ENCODE results near the gene RPS27. TPM values are rescaled to one million over a fixed set of nuclear protein-coding genes. Genes with fewer than 3 reads are reported as not detected.

RPS27 gene
- total and polyA plus RNA-seq, 2 experiments from 2014 or later = 1,371 to 3,355 TPM

- TF ChIP-seq REST (IDR thresholded peaks at IDR 0.05; ENCODE audit: unreplicated experiment) = no peak
- TF ChIP-seq CTCF (conservative IDR thresholded peaks at IDR 0.05; ENCODE audit: low read depth in 2 of 2) = no peak
- no peak for TF ChIP-seq ZNF331 (CRISPR knock-in tag; IDR thresholded peaks at IDR 0.05; ENCODE audit: low read depth)
- TF ChIP-seq JUNB (IDR thresholded peaks at IDR 0.05; ENCODE audit: unreplicated experiment) = no peak
Measured at GRCh38 chr1:153968972-153969371, 21.6 kb upstream of the RPS27 start (continued).

- no peak overlapping the region for H3K4me3 ChIP-seq
- peaks cover 13% of the 10 kb centered on the region; the same call in 1 of the 2 replicates for H3K36me3 ChIP-seq (ENCODE audit: insufficient read depth)
- Mint-ChIP-seq H3K4me1 (peaks cover 18% of the 10 kb centered on the region), H3K27ac (no peak overlapping the region), H3K9me3 (peaks cover 4% of the 10 kb centered on the region; the same call in 1 of the 3 replicates), H3K27me3 (ENCODE audit: insufficient read depth, low read depth, poor library complexity) (peaks cover 18% of the 10 kb centered on the region), H3K36me3 (ENCODE audit: low read depth) (peaks cover 49% of the 10 kb centered on the region), H3K4me3 (no peak overlapping the region)
- no peak overlapping the region for H3K27ac ChIP-seq (ENCODE audit: low read depth)
- no peak overlapping the region for H2AFZ ChIP-seq
- H3K4me2 ChIP-seq = no peak overlapping the region
- H3F3A ChIP-seq (replicated peaks; ENCODE audit: low read depth) = peaks cover 30% of the 10 kb centered on the region; the same call in 1 of the 2 replicates
- DNase-seq (ENCODE audit: low spot score) (no peak), ATAC-seq (no peak)
- H3K79me2 ChIP-seq (replicated peaks; ENCODE audit: insufficient read depth) = peaks cover 15% of the 10 kb centered on the region
- TF ChIP-seq EZH2 (IDR thresholded peaks at IDR 0.05; ENCODE audit: low read depth, unreplicated experiment) (no peak), ZNF331 (CRISPR knock-in tag; IDR thresholded peaks at IDR 0.05; ENCODE audit: low read depth) (no peak)
- no peaks in the 10 kb centered on the region; the same call in 1 of the 2 replicates for H4K20me1 ChIP-seq (replicated peaks; ENCODE audit: insufficient read depth)
- peaks cover 17% of the 10 kb centered on the region for H3K4me1 ChIP-seq (ENCODE audit: insufficient read depth)
- no peaks in the 10 kb centered on the region for H3K27me3 ChIP-seq (ENCODE audit: insufficient read depth)
- no peaks in the 10 kb centered on the region for H3K9me2 ChIP-seq (ENCODE audit: insufficient read depth)
Measured at GRCh38 chr1:153970346-153970745, 20.2 kb upstream of the RPS27 start.

GRCh38 chr1:153973071-153973470 is 17.5 kb upstream of the RPS27 start:
- no peak for DNase-seq (ENCODE audit: low spot score)
- peaks cover 20% of the 10 kb centered on the region; the same call in 1 of the 2 replicates for H3K36me3 ChIP-seq (ENCODE audit: insufficient read depth)
- no peaks in the 10 kb centered on the region for H3K9me3 Mint-ChIP-seq
- H2AFZ ChIP-seq = no peak overlapping the region
- H3F3A ChIP-seq (replicated peaks; ENCODE audit: low read depth) = peaks cover 28% of the 10 kb centered on the region
- no peaks in the 10 kb centered on the region for H3K9me2 ChIP-seq (ENCODE audit: insufficient read depth)
- H3K79me2 ChIP-seq (replicated peaks; ENCODE audit: insufficient read depth) = peaks cover 24% of the 10 kb centered on the region
- peaks cover 6% of the 10 kb centered on the region; the same call in 1 of the 2 replicates for H3K4me1 ChIP-seq (ENCODE audit: insufficient read depth)
- H3K4me3 ChIP-seq = no peak overlapping the region
- ATAC-seq = no peak
- no peak overlapping the region for H3K27ac Mint-ChIP-seq
- H3K27me3 ChIP-seq (ENCODE audit: insufficient read depth) = no peaks in the 10 kb centered on the region
- peaks cover 21% of the 10 kb centered on the region for H3K4me1 Mint-ChIP-seq
- H3K4me2 ChIP-seq = no peak overlapping the region
- H3K27me3 Mint-ChIP-seq (ENCODE audit: insufficient read depth, low read depth, poor library complexity) = peaks cover 15% of the 10 kb centered on the region
- peaks cover 49% of the 10 kb centered on the region for H3K36me3 Mint-ChIP-seq (ENCODE audit: low read depth)
- H3K4me3 Mint-ChIP-seq = no peak overlapping the region
- H4K20me1 ChIP-seq (replicated peaks; ENCODE audit: insufficient read depth) = no peaks in the 10 kb centered on the region; the same call in 1 of the 2 replicates
- H3K27ac ChIP-seq (ENCODE audit: low read depth) = no peak overlapping the region
- TF ChIP-seq ZNF462 (CRISPR knock-in tag; IDR thresholded peaks at IDR 0.05) = no peak
- TF ChIP-seq CREB1 (CRISPR knock-in tag; IDR thresholded peaks at IDR 0.05; ENCODE audit: low read depth) = no peak
